HUES64 (cell line): ENCODE results near the gene CHST8.

Experiments used
- H3K27ac ChIP-seq: 2 replicates; pipeline ENCODE4 v1.7.0; 2013; ENCODE audit warnings: low read depth, low read length, inconsistent platforms
- H3K27me3 ChIP-seq: 2 replicates; pipeline ENCODE4 v1.6.1; 2013; ENCODE audit warnings: mild to moderate bottlenecking, low read length; ENCODE audit not compliant: insufficient read depth
- H3K36me3 ChIP-seq: 2 replicates; pipeline ENCODE4 v1.6.1; 2013; ENCODE audit warnings: mild to moderate bottlenecking, low read length; ENCODE audit not compliant: insufficient read depth
- H3K4me1 ChIP-seq: 2 replicates; pipeline ENCODE4 v1.6.1; 2013; ENCODE audit warnings: mild to moderate bottlenecking, low read length, moderate library complexity; ENCODE audit not compliant: insufficient read depth
- H3K4me3 ChIP-seq: 2 replicates; pipeline ENCODE4 v1.5.1; 2013; ENCODE audit warnings: mild to moderate bottlenecking, low read length, moderate library complexity
- H3K9ac ChIP-seq: 2 replicates; pipeline ENCODE4 v1.6.1; 2013; ENCODE audit warnings: mild to moderate bottlenecking, low read depth, low read length
- H3K9me3 ChIP-seq: 2 replicates; pipeline ENCODE4 v1.6.1; 2013; ENCODE audit warnings: low read depth, low read length; ENCODE audit not compliant: insufficient read depth
- WGBS: fragments of 150-250, 120-280 bp; methylation state at CpG from one replicate; pipeline ENCODE4 v1.1.7; 2013; ENCODE audit warnings: missing lambda C conversion rate; 5-methylcytosine and 5-hydroxymethylcytosine counted together

CHST8 gene

GRCh38 chr19:33801411-33801810 is 179.7 kb downstream of the CHST8 start:
- H3K27ac ChIP-seq, result no peak overlapping the region
- H3K27me3 ChIP-seq, result no peaks in the 10 kb centered on the region
- no peak overlapping the region for H3K9ac ChIP-seq
- no peaks in the 10 kb centered on the region for H3K9me3 ChIP-seq
- peaks cover 19% of the 10 kb centered on the region for H3K4me1 ChIP-seq
- 93% methylated on average over 5 of the region's 5 CpGs for WGBS
- peaks cover 68% of the 10 kb centered on the region for H3K36me3 ChIP-seq
- no peak overlapping the region for H3K4me3 ChIP-seq

- Histone ChIP-seq H3K9me3 (no peaks in the 10 kb centered on the region), H3K27me3 (no peaks in the 10 kb centered on the region), H3K36me3 (peaks cover 74% of the 10 kb centered on the region), H3K4me3 (no peak overlapping the region), H3K27ac (no peak overlapping the region), H3K4me1 (peaks cover 19% of the 10 kb centered on the region), H3K9ac (no peak overlapping the region)
- whole genome bisulfite sequencing, result 93% methylated on average over 10 of the region's 10 CpGs
These were observed 180.2 kb downstream of the CHST8 start for GRCh38 chr19:33802001-33802400.

GRCh38 chr19:33802801-33803200 is 181.0 kb downstream of the CHST8 start:
- WGBS, result 92% methylated on average over 1 of the region's 1 CpG
- no peaks in the 10 kb centered on the region for H3K9me3 ChIP-seq
- H3K27ac ChIP-seq, result no peak overlapping the region
- H3K9ac ChIP-seq, result no peak overlapping the region
- H3K36me3 ChIP-seq, result peaks cover 81% of the 10 kb centered on the region
- H3K4me1 ChIP-seq, result peaks cover 19% of the 10 kb centered on the region
- H3K27me3 ChIP-seq, result no peaks in the 10 kb centered on the region
- H3K4me3 ChIP-seq, result no peak overlapping the region

GRCh38 chr19:33803383-33803782 is 181.6 kb downstream of the CHST8 start:
- Histone ChIP-seq H3K4me3 (no peak overlapping the region), H3K27me3 (no peaks in the 10 kb centered on the region), H3K9ac (no peak overlapping the region), H3K9me3 (no peaks in the 10 kb centered on the region), H3K27ac (no peak overlapping the region), H3K36me3 (peaks cover 87% of the 10 kb centered on the region), H3K4me1 (peaks cover 19% of the 10 kb centered on the region)
- WGBS, result 95% methylated on average over 9 of the region's 9 CpGs

GRCh38 chr19:33804021-33804799 is 182.5 kb downstream of the CHST8 start:
- Histone ChIP-seq H3K27me3 (no peaks in the 10 kb centered on the region), H3K9me3 (no peaks in the 10 kb centered on the region), H3K4me3 (no peak overlapping the region), H3K36me3 (peaks cover 95% of the 10 kb centered on the region), H3K27ac (no peak overlapping the region), H3K4me1 (peaks cover 14% of the 10 kb centered on the region), H3K9ac (no peak overlapping the region)
- 93% methylated on average over 10 of the region's 10 CpGs for WGBS

GRCh38 chr19:33805313-33805712 is 183.6 kb downstream of the CHST8 start:
- no peaks in the 10 kb centered on the region for H3K27me3 ChIP-seq
- H3K36me3 ChIP-seq, result peaks cover 90% of the 10 kb centered on the region
- no peak overlapping the region for H3K27ac ChIP-seq
- no peak overlapping the region for H3K9ac ChIP-seq
- no peak overlapping the region for H3K4me3 ChIP-seq
- no peaks in the 10 kb centered on the region for H3K9me3 ChIP-seq
- WGBS, result 95% methylated on average over 3 of the region's 3 CpGs
- H3K4me1 ChIP-seq, result peaks cover 3% of the 10 kb centered on the region; the same call in 1 of the 2 replicates

GRCh38 chr19:33805840-33806433 is 184.2 kb downstream of the CHST8 start:
- peaks cover 88% of the 10 kb centered on the region for H3K36me3 ChIP-seq
- no peak overlapping the region for H3K27ac ChIP-seq
- H3K27me3 ChIP-seq, result no peaks in the 10 kb centered on the region
- no peaks in the 10 kb centered on the region for H3K9me3 ChIP-seq
- 93% methylated on average over 9 of the region's 9 CpGs for WGBS
- no peak overlapping the region for H3K4me3 ChIP-seq
- no peaks in the 10 kb centered on the region for H3K4me1 ChIP-seq
- no peak overlapping the region for H3K9ac ChIP-seq

- no peak overlapping the region for H3K27ac ChIP-seq
- H3K4me3 ChIP-seq, result no peak overlapping the region
- no peaks in the 10 kb centered on the region for H3K4me1 ChIP-seq
- 94% methylated on average over 8 of the region's 8 CpGs for WGBS
- H3K9ac ChIP-seq, result no peak overlapping the region
- no peaks in the 10 kb centered on the region for H3K27me3 ChIP-seq
- H3K36me3 ChIP-seq, result peaks cover 87% of the 10 kb centered on the region
- no peaks in the 10 kb centered on the region for H3K9me3 ChIP-seq
These were observed 184.7 kb downstream of the CHST8 start for GRCh38 chr19:33806434-33806881.

GRCh38 chr19:33808399-33808798 is 186.6 kb downstream of the CHST8 start:
- Histone ChIP-seq H3K9ac (no peak overlapping the region), H3K27ac (no peak overlapping the region), H3K36me3 (peaks cover 87% of the 10 kb centered on the region), H3K9me3 (no peaks in the 10 kb centered on the region), H3K27me3 (no peaks in the 10 kb centered on the region), H3K4me1 (no peaks in the 10 kb centered on the region), H3K4me3 (no peak overlapping the region)
- 98% methylated on average over 1 of the region's 1 CpG for WGBS

- 97% methylated on average over 6 of the region's 6 CpGs for WGBS
- Histone ChIP-seq H3K9ac (no peak overlapping the region), H3K9me3 (no peaks in the 10 kb centered on the region), H3K27ac (no peak overlapping the region), H3K4me3 (no peak overlapping the region), H3K36me3 (peaks cover 76% of the 10 kb centered on the region), H3K27me3 (no peaks in the 10 kb centered on the region), H3K4me1 (no peaks in the 10 kb centered on the region)
These were observed 188.2 kb downstream of the CHST8 start for GRCh38 chr19:33809960-33810359.

- no peak overlapping the region for H3K27ac ChIP-seq
- H3K4me1 ChIP-seq, result no peaks in the 10 kb centered on the region
- H3K9me3 ChIP-seq, result no peaks in the 10 kb centered on the region
- whole genome bisulfite sequencing, result 90% methylated on average over 11 of the region's 11 CpGs
- H3K9ac ChIP-seq, result no peak overlapping the region
- H3K27me3 ChIP-seq, result no peaks in the 10 kb centered on the region
- H3K36me3 ChIP-seq, result peaks cover 67% of the 10 kb centered on the region
- H3K4me3 ChIP-seq, result no peak overlapping the region
These were observed 189.1 kb downstream of the CHST8 start for GRCh38 chr19:33810821-33811220.
